GM12892 (cell line): ENCODE results near the gene ARHGAP10.

Experiments
- DNase-seq: peaks from one replicate; pipeline ENCODE4 v3.0.0; 2011; ENCODE audit not compliant: insufficient read length
- FAIRE-seq: peaks from 2 replicates; lab custom pipeline; 2011; peaks lifted over from hg19 to GRCh38; lab: Jason Lieb, UNC
- POLR2A ChIP-seq: IDR thresholded peaks from 2 replicates; pipeline ENCODE4 v1.6.1; 2011; ENCODE audit warnings: low read depth, low read length, control low read depth
- POLR2AphosphoS5 ChIP-seq: IDR thresholded peaks from 2 replicates; pipeline ENCODE4 v1.6.1; 2011; ENCODE audit warnings: low read depth, low read length, control low read depth
- TAF1 ChIP-seq: IDR thresholded peaks from 2 replicates; pipeline ENCODE4 v1.6.1; 2011; ENCODE audit warnings: low read depth, mild to moderate bottlenecking, control low read depth, low read length, borderline replicate concordance

The ARHGAP10 gene

DNA sequence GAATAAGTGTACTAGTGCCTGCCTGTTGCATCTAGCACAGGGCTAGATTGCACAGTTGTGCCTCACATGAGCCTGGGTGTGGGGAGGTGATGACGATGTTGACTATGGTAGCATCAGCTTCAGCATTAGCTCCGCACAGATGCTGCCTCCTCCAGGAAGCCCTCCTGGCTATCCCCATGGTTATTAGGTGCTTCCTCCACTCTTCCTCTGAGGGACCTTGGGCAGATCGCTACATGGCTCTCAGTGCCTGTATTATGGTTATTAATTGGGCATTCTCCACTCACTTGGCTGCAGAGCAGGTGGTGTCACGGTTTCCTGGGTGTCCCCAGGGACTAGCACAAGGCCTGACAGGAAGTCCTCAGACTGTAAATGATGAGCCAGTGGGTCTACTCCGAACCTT, 325.6 kb downstream of the ARHGAP10 start:
- DNase-seq = no peak
- TF ChIP-seq POLR2A = no peak
- no peak for FAIRE-seq

DNA sequence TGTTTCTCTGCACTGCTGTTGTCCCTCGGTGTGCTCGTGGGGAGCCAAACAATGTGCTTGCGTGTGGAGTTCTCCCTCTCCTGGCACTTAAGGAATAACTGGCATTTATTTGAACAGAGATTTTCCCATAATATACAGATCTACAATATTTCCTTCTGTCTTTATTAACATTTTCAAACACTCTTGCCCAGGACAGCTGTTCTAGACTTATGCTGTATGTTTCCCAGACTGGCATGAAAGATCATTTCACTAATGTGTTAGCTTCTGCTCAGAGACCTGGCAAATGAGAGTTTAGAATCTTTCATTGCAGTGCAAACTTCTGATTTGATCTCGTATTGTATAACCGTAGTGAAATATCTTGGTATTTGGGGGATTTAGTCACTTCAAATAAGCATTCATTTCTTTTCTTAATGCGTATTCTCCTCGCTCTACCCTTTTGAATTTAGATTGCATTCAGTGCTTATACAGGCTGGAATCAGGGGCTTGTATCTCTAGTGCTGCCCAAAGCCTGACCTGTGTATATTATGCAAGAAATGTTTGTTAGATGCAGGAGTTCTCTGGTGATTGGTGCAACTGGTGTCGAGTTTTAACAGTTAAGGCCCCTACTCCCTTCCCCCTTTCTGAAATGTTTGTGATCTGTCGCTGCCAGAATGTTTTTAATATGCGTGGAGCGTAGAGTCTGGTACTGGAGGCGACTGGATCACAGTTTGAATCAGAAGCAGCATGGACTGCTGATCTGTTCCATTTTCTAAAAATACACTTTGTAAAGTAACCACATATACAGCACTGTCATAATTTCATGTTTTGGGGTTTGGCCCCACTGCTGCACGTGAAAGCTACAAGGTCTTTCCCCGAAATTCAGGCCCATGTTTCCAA, 326.3 kb downstream of the ARHGAP10 start:
- no peak for DNase-seq
- TF ChIP-seq TAF1 (no peak), POLR2AphosphoS5 (no peak), POLR2A (no peak)
- FAIRE-seq = peak; percentile 50

DNA sequence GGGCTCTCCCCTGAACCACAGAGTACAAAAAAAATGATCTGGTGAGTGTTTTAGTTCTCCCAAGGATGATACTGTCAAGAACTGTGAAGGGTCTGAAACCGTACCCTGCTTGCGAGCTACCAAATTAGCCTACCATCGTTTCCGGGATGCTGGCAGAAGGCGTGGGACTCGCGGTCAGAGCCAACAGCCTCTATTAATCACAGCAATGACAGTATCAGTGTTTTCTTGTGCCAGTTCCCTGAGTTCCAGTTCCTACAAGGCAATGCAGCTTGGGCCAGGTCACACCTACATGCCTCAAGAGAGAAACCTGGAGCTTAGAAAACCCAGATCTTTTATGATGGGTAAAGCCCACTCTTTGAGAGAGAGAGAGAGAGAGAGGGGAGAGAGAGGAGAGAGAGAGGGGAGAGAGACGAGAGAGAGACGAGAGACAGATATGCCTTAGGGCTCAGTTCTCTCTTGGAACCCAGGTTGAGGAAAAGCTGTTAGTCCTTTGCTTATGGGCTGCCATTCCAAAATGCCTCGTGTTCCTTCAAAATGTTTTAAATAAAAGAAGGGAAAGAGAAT, 327.8 kb downstream of the ARHGAP10 start:
- DNase-seq (no peak), FAIRE-seq (no peak)

DNA sequence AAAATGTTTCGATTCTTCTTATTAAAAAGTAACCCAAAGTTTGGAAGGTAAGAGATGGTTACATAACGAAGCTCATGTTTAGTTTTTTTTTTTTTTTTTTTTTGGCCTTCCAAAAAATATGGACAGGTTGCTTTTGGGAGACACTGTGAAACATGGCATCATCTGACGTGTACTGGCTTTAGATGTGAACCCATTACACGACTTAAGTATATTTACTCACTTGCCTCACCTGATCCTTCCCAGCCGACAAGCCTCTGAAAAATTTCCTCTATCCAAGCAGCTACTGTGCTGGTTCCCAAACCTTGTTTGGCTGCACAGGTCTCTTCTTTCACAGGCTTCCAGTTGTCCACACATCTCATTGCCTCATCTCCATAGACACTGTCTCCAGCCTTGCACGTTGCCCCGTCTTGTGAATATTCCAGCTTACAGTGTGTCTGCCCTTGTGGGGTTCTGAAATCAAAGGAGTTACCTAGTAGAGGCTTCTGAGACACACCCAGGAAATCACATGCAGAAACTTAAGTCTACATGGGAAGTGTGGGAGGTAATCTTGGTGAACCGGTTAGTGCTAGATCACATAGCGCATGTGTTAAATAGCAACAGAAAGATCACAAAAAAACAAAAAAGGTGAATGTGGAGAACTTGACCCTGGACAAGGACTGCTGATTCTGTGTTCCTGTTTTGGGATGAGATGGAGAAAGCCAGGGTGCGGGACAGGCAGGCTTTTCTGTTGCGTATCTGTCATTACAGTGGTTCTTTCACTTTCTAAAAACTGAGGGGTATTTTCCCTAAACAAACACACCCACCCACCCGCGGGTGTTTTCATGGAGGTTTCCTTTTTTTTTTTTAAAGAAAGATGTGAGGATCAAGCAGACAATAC, 328.6 kb downstream of the ARHGAP10 start:
- TF ChIP-seq POLR2A (no peak), TAF1 (no peak), POLR2AphosphoS5 (no peak)
- no peak for DNase-seq
- peak; percentile 84 for FAIRE-seq

More for the DNA sequence above, 327.8 kb downstream of the ARHGAP10 start:
- TF ChIP-seq TAF1 (no peak), POLR2A (no peak), POLR2AphosphoS5 (no peak)

DNA sequence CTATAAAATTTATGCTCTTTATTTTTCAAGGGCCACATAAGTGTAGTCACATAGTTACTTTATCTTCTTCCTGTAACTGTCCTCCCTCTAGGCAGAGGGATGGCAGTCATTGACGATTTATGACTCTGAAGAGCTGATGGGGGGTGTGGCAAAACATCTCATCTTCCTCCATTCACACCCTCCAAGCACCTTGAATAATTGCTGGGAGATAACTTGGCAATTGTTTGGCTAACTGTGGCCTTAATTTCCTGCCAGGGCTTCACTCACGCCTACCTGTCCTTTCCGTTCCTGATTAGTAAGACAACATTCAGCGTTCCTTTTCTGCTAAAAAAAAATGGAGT, 329.2 kb downstream of the ARHGAP10 start:
- no peak for TF ChIP-seq POLR2AphosphoS5
- TF ChIP-seq POLR2A = no peak
- no peak for TF ChIP-seq TAF1
- DNase-seq (no peak), FAIRE-seq (no peak)

DNA sequence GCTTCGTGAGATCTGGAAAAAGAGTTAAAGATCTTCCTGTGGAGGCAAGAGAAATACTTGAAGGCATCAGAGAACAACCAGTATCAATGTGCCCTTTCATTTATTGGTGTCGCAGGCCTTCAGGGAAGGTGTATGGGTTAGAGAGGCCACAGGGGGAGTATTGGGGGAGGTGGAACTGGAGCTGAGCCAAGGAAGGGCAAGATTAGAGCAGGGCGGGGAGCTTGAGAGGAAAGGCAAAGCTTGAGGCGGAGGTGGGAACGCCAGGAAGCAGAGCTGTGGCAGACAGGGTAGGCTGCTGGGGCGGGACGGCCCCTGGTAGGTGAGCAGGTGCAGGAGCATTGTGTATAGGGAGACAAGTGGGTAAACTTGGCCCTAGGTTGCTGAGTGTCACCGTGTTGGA, 329.9 kb downstream of the ARHGAP10 start:
- FAIRE-seq = peak; percentile 17
- TF ChIP-seq TAF1 (no peak), POLR2A (no peak), POLR2AphosphoS5 (no peak)
- DNase-seq = no peak

DNA sequence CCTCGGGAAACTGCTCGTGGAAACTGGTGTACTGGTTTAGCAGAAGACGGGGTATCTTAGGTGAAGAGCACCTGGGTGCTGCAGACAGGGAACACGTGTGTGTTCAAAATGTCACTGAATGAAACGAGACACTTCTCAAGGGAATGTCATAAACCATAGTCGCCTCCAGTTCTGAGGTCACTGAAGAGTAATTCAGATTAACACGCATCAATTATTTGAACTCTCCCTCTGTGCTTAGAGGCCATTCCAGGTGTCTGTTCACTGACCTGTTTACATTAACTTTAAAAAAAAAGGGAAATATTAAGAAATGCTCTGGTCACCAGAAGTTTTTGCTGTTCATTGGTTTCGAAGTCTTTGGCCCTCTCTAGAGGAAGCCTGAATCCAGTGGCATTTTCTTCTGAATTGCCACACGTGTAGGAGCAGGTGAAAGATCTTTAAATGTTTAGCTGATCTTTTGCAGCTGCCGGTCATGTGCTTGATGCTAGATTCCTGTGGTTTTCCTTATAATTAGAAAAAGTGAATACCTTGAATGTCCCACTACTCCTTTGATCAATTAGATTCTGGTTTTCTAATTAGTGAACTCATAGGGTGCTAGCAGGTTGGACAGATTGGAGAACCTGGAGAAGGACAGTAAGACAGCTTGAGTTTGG, 330.5 kb downstream of the ARHGAP10 start:
- DNase-seq (no peak), FAIRE-seq (no peak)
- TF ChIP-seq POLR2A (no peak), TAF1 (no peak), POLR2AphosphoS5 (no peak)

DNA sequence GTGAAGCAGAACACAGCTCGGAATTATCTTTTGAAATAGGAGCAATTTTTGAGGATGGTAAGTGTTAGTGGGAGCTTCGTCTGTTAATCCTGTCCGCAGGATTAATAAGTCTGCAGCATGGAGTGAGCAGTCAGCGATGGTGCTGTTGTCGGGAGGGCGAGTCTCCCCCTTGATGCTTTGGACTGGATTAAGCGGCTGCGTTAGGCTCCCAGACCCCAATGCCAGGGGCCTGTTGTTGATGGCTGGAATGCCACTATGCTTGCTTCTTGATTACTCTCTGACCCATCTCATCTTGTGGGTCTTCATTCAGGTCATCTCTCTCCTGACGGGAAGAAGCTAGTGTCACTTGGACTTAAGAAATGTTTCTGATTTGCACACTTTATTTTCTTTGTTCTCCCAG, 332.6 kb downstream of the ARHGAP10 start:
- TF ChIP-seq POLR2A (no peak), POLR2AphosphoS5 (no peak), TAF1 (no peak)
- FAIRE-seq (no peak), DNase-seq (no peak)

DNA sequence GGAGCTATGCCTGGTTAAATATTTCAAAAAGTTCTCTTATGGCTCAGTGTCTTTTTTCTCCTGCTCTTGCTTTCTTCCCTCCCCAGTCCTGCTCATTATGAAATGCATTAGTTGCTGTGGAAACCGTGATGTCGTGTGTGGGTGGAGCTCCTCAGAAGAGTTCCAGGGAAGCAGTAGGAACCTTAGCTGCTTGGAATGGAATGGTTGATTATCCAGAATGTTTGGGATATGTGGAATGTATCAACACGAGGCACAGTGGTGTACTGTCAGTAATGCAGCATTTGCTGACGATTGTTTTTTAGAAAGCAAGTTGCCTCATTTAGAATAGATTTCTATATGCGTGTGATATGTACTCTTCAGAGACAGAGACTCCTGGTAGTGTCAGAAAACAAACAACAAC, 333.2 kb downstream of the ARHGAP10 start:
- FAIRE-seq (no peak), DNase-seq (no peak)
- no peak for TF ChIP-seq TAF1
- no peak for TF ChIP-seq POLR2AphosphoS5
- TF ChIP-seq POLR2A = no peak

DNA sequence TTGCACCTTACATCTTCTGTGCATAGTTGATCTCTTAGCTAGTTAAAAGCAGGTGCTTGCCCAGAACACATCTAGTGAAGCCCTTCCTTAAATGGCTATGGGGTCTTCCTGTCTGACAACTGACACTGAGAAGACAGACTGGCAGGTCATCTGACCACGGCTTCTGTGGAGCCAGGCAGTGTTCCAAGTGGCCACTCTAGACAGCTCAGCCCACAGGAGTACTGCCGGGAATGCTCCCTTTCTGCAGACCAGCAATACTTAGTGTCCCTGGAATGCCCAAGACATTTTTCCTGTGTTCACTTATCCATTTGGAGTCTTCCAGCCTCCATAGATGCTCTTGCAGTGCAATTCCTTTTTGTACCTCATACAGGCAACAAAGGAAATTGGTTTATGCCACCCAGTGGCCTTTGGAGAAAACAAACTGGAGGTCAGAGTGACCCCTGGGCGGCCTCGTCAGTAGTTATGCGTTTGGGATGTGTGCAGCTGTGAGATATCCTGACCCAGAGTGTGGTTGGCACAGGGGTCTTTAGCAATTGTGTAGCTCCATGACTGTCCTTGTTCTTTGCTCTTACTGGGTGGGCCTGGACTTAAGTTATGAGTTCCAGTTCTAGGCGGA, 335.5 kb downstream of the ARHGAP10 start:
- FAIRE-seq (no peak), DNase-seq (no peak)
- TF ChIP-seq POLR2AphosphoS5 (no peak), POLR2A (no peak), TAF1 (no peak)
